IMR-90 (cell line): Measurements from ENCODE around the gene MET. TPM values are rescaled to one million over a fixed set of nuclear protein-coding genes. Genes with fewer than 3 reads are reported as not detected.

Experiments used
- ATAC-seq: fragments of 200-7000 bp; cut with Tn5 transposase; 2 replicates; pipeline ENCODE4 v1.9.1; 2020; ENCODE audit warnings: low read depth, mild to moderate bottlenecking, moderate library complexity
- BruUV-seq: library from RNA; stranded (reverse); fragments of 400-500 nt; replicated peaks from 2 replicates; lab custom pipeline; 2021; lab: Mats Ljungman, UMichigan
- CTCF ChIA-PET: fragments of 300-600 bp; formaldehyde crosslinking; extraction: SDS; loops from one replicate; lab custom pipeline; 2021; ENCODE audit warnings: antibody characterized with exemption; lab: Yijun Ruan, JAX
- POLR2A ChIA-PET: fragments of 300-600 bp; sonication (Branson Sonifier 250); formaldehyde crosslinking; loops from one replicate; lab custom pipeline; 2022; ENCODE audit warnings: antibody characterized with exemption; ENCODE audit not compliant: unreplicated experiment; lab: Charles Lee
- DNase-seq: peaks from one replicate; pipeline ENCODE4 v3.0.0; 2013
- H2AFZ ChIP-seq: replicated peaks from 2 replicates; pipeline ENCODE3; 2013; ENCODE audit warnings: low read length, mild to moderate bottlenecking; ENCODE audit not compliant: poor library complexity
- H2AK5ac ChIP-seq: 2 replicates; pipeline ENCODE4 v1.6.1; 2013; ENCODE audit warnings: low read depth, low read length, inconsistent platforms
- H2AK9ac ChIP-seq: replicated peaks from 2 replicates; pipeline ENCODE3; 2013; ENCODE audit warnings: mild to moderate bottlenecking, low read depth, low read length, moderate library complexity; ENCODE audit not compliant: poor library complexity
- H2BK120ac ChIP-seq: 2 replicates; pipeline ENCODE4 v1.6.1; 2013; ENCODE audit warnings: low read depth, low read length, inconsistent platforms
- H2BK15ac ChIP-seq: 3 replicates; pipeline ENCODE4 v1.6.1; 2013; ENCODE audit warnings: low read depth, low read length, inconsistent platforms
- H2BK20ac ChIP-seq: 2 replicates; pipeline ENCODE4 v1.6.1; 2013; ENCODE audit warnings: low read depth, mild to moderate bottlenecking, inconsistent platforms, low read length, moderate library complexity
- H2BK5ac ChIP-seq: 2 replicates; pipeline ENCODE4 v1.6.1; 2013; ENCODE audit warnings: mild to moderate bottlenecking, low read depth, low read length, inconsistent platforms; ENCODE audit not compliant: poor library complexity, severe bottlenecking
- H3K14ac ChIP-seq: replicated peaks from 2 replicates; pipeline ENCODE4 v1.6.1; 2013; ENCODE audit warnings: low read depth, low read length, inconsistent platforms
- H3K18ac ChIP-seq: 2 replicates; pipeline ENCODE4 v1.6.1; 2013; ENCODE audit warnings: low read depth, low read length, control low read depth
- H3K23ac ChIP-seq: 2 replicates; pipeline ENCODE4 v1.6.1; 2013; ENCODE audit warnings: low read depth, low read length, inconsistent platforms
- H3K27ac ChIP-seq: 2 replicates; pipeline ENCODE4 v1.5.1; 2013; ENCODE audit warnings: mild to moderate bottlenecking, control low read depth, low read length; ENCODE audit not compliant: insufficient read depth
- H3K27me3 ChIP-seq: 2 replicates; pipeline ENCODE4 v1.6.1; 2013; ENCODE audit warnings: low read length; ENCODE audit not compliant: control insufficient read depth, insufficient read depth
- H3K36me3 ChIP-seq: 2 replicates; pipeline ENCODE4 v1.6.1; 2013; ENCODE audit warnings: low read length, mixed read lengths; ENCODE audit not compliant: control insufficient read depth, insufficient read depth
- H3K4ac ChIP-seq: 2 replicates; pipeline ENCODE4 v1.6.1; 2013; ENCODE audit warnings: low read depth, low read length, inconsistent platforms
- H3K4me1 ChIP-seq: 2 replicates; pipeline ENCODE4 v1.6.1; 2013; ENCODE audit warnings: low read length, mixed read lengths; ENCODE audit not compliant: control insufficient read depth, insufficient read depth
- H3K4me2 ChIP-seq: 2 replicates; pipeline ENCODE4 v1.6.1; 2013; ENCODE audit warnings: low read depth, mild to moderate bottlenecking, control low read depth, low read length, moderate library complexity
- H3K4me3 ChIP-seq: 2 replicates; pipeline ENCODE4 v1.5.1; 2013; ENCODE audit warnings: low read depth, mild to moderate bottlenecking, control low read depth, low read length, moderate library complexity; ENCODE audit not compliant: insufficient read depth
- H3K56ac ChIP-seq: 2 replicates; pipeline ENCODE4 v1.6.1; 2013; ENCODE audit warnings: low read length, inconsistent platforms; ENCODE audit not compliant: insufficient read depth; ENCODE audit errors: extremely low read depth
- H3K79me1 ChIP-seq, 2 experiments: 2 replicates each; pipeline ENCODE4 v1.6.1; 2013; ENCODE audit warnings: low read length in 2 of 2, inconsistent platforms in 1 of 2, low read depth in 1 of 2
- H3K9ac ChIP-seq: 2 replicates; pipeline ENCODE4 v1.6.1; 2013; ENCODE audit warnings: low read depth, low read length, control low read depth
- H3K9me1 ChIP-seq: 2 replicates; pipeline ENCODE4 v1.6.1; 2013; ENCODE audit warnings: low read length, inconsistent platforms; ENCODE audit not compliant: insufficient read depth
- H3K9me3 ChIP-seq: 2 replicates; pipeline ENCODE4 v1.6.1; 2013; ENCODE audit warnings: low read length; ENCODE audit not compliant: control insufficient read depth, insufficient read depth
- H4K20me1 ChIP-seq: 2 replicates; pipeline ENCODE4 v1.6.1; 2013; ENCODE audit warnings: low read length, inconsistent platforms; ENCODE audit not compliant: insufficient read depth
- H4K5ac ChIP-seq: 2 replicates; pipeline ENCODE4 v1.6.1; 2013; ENCODE audit warnings: mild to moderate bottlenecking, low read depth, low read length, control low read depth
- H4K8ac ChIP-seq, 2 experiments: 2 replicates each; pipeline ENCODE4 v1.6.1; 2013; ENCODE audit warnings: low read depth in 2 of 2, low read length in 2 of 2, control low read depth in 1 of 2, inconsistent platforms in 1 of 2
- H4K91ac ChIP-seq: 2 replicates; pipeline ENCODE4 v1.6.1; 2013; ENCODE audit warnings: low read depth, low read length, inconsistent platforms; ENCODE audit not compliant: insufficient read depth
- BHLHE40 ChIP-seq: fragments of 150-350 bp; IDR thresholded peaks from 2 replicates; pipeline ENCODE4 v1.6.1; 2016; ENCODE audit warnings: mild to moderate bottlenecking, low read depth, low read length
- CEBPB ChIP-seq: IDR thresholded peaks from 2 replicates; pipeline ENCODE4 v1.6.1; 2012; ENCODE audit warnings: low read depth, low read length, improper control_type of control experiment
- CHD1 ChIP-seq: IDR thresholded peaks from 2 replicates; pipeline ENCODE4 v1.6.1; 2012; ENCODE audit warnings: low read depth, low read length, improper control_type of control experiment
- FOS ChIP-seq: fragments of 150-350 bp; IDR thresholded peaks from 2 replicates; pipeline ENCODE4 v1.6.1; 2016; ENCODE audit warnings: low read depth, low read length
- MAFK ChIP-seq: IDR thresholded peaks from 2 replicates; pipeline ENCODE4 v1.6.1; 2012; ENCODE audit warnings: low read depth, low read length, improper control_type of control experiment
- MXI1 ChIP-seq: IDR thresholded peaks from 2 replicates; pipeline ENCODE4 v1.6.1; 2012; ENCODE audit warnings: low read depth, mild to moderate bottlenecking, low read length, moderate library complexity, borderline replicate concordance
- NFE2L2 ChIP-seq: fragments of 150-350 bp; IDR thresholded peaks from 2 replicates; pipeline ENCODE4 v1.6.1; 2016; ENCODE audit warnings: low read depth, mild to moderate bottlenecking, low read length
- POLR2A ChIP-seq: IDR thresholded peaks from 2 replicates; pipeline ENCODE4 v1.6.1; 2012; ENCODE audit warnings: mild to moderate bottlenecking, low read depth, low read length
- RAD21 ChIP-seq: IDR thresholded peaks from 2 replicates; pipeline ENCODE4 v1.6.1; 2012; ENCODE audit warnings: low read length, improper control_type of control experiment
- RCOR1 ChIP-seq: IDR thresholded peaks from 2 replicates; pipeline ENCODE4 v1.6.1; 2012; ENCODE audit warnings: mild to moderate bottlenecking, low read length, improper control_type of control experiment; ENCODE audit not compliant: insufficient replicate concordance
- RFX5 ChIP-seq: IDR thresholded peaks from 2 replicates; pipeline ENCODE4 v1.8.0; 2012; ENCODE audit warnings: low read depth, mild to moderate bottlenecking, low read length, moderate library complexity
- SMC3 ChIP-seq: fragments of 150-350 bp; IDR thresholded peaks from 2 replicates; pipeline ENCODE4 v1.6.1; 2016; ENCODE audit warnings: low read depth, mild to moderate bottlenecking, antibody characterized with exemption, low read length, moderate library complexity
- WGBS, 2 experiments: methylation state at CpG; one replicate each; pipeline versions ENCODE4 v1.1.5 to v1.1.7; 2013; ENCODE audit warnings: missing lambda C conversion rate in 2 of 2; ENCODE audit not compliant: insufficient read length in 1 of 2; ENCODE audit errors: extremely low coverage in 2 of 2; 5-methylcytosine and 5-hydroxymethylcytosine counted together
- dilution Hi-C: fragments of 300-500 bp; cut with HindIII; formaldehyde crosslinking; loops from one replicate; pipeline ENCODE4 v1.14.3; 2018; ENCODE audit warnings: low sequenced_read_pairs; ENCODE audit not compliant: unreplicated experiment
- in situ Hi-C: fragments of 300-500 bp; cut with MboI; formaldehyde crosslinking; loops from 3 replicates; pipeline ENCODE4 v1.14.3; 2019; ENCODE audit warnings: low sequenced_read_pairs, inconsistent platforms, mixed read lengths
- intact Hi-C: fragments of 100-400 bp; cut with micrococcal nuclease; formaldehyde crosslinking; loops from 2 replicates; pipeline ENCODE4 v1.10.0; 2022
- polyA plus RNA-seq, 3 experiments: library from polyadenylated mRNA; depleted of rRNA; stranded (reverse); fragments of >200 nt; gene quantifications; 2 replicates each; pipeline ENCODE4 v1.2.3, GENCODE V29; 2012; ENCODE audit warnings: low replicate concordance in 1 of 3
- total RNA-seq: library from RNA; depleted of rRNA; stranded (reverse); fragments of >200 nt; gene quantifications from 2 replicates; pipeline ENCODE4 v1.2.3, GENCODE V29; 2012
- TF ChIP-seq, protein P1 (sequence below): conservative IDR thresholded peaks from 2 replicates; pipeline ENCODE4 v1.5.1; 2012; ENCODE audit warnings: mild to moderate bottlenecking, low read depth, low read length, improper control_type of control experiment
- TF ChIP-seq, protein P2 (sequence below): fragments of 150-350 bp; IDR thresholded peaks from 2 replicates; pipeline ENCODE4 v1.6.1; 2017; ENCODE audit warnings: mild to moderate bottlenecking, antibody characterized with exemption, low read length, low read depth
- TF ChIP-seq, protein P3 (sequence below): fragments of 150-350 bp; IDR thresholded peaks from 2 replicates; pipeline ENCODE4 v1.6.1; 2016; ENCODE audit warnings: low read depth, mild to moderate bottlenecking, low read length, moderate library complexity, borderline replicate concordance

MET gene
- total and polyA plus RNA-seq, 2 of the 4 experiments (the other 2 are of a cell fraction), result 15.0 to 84.6 TPM

DNA sequence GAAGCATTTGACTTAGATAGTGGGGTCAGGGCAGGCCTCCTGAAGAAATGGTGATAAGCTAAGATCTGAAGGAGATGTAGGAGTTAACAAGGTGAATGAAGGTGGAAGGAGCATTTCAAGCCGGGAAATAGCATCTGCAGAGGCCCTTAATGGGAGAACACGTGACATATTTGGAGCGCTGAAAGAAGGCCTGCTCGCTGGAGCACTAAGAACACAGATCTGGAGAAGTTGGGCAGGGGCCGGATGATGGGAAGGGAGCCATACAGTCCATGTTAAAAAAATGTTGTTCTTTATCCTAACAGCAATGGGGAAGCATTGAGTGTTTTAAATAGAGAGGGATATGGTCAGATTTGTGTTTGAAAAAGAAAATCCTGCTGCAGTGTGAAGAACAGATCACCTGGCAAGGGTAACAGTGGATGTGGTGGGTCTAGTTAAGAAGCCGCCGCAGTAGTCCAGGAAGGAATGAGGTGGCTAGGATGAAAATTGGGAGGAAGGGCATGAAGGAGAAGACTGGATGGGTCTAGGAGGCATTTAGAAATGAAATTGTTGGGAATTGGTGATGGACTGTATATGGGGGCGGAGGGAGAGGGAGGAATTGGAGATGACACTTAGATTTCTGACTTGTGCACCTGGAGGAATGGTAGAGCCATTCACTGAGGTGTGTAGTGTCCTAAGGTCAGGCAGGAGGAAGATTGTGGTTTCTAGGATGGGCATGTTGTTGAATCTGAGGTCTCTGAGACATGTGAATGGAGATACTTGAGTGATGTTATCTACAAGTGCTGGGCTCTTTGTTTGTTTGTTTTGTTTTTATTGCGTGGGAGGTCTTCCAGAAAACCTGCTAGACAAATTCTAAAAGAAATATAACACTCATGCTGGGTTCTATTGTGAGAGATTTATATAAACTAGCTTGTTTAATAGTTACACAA is 58.4 kb downstream of the MET start:
- Histone ChIP-seq H2BK120ac (no peak overlapping the region), H2BK5ac (no peak overlapping the region), H3K18ac (no peak overlapping the region), H4K8ac (no peak overlapping the region), H3K9me1 (peaks cover 5% of the 10 kb centered on the region; the same call in 1 of the 2 replicates), H2AK5ac (no peak overlapping the region), H4K20me1 (no peaks in the 10 kb centered on the region), H3K4ac (no peak overlapping the region), H3K23ac (no peak overlapping the region), H4K5ac (no peak overlapping the region), H2BK15ac (no peak overlapping the region), H4K91ac (no peak overlapping the region), H3K27me3 (no peaks in the 10 kb centered on the region), H3K27ac (no peak overlapping the region), H3K56ac (no peak overlapping the region), H3K9ac (no peak overlapping the region), H3K4me3 (no peak overlapping the region), H2AFZ (no peak overlapping the region), H3K4me2 (no peak overlapping the region), H2AK9ac (no peak overlapping the region), H2BK20ac (no peak overlapping the region), H3K4me1 (peaks cover 9% of the 10 kb centered on the region), H3K9me3 (no peaks in the 10 kb centered on the region), H3K14ac (no peak overlapping the region), H3K79me1 (peaks cover 0 to 15% of the 10 kb centered on the region in 2 experiments; a peak in 3 of 4 replicates), H3K36me3 (no peaks in the 10 kb centered on the region)
- no TSS peak for BruUV-seq
- ChIA-PET CTCF (interaction anchor here (1.3 kb wide), 1 partner anchor 46 kb away, joined by 3 read pairs; no protein-coding TSS in a partner anchor), POLR2A (no interaction called here)
- in situ Hi-C loops (no loop called here), intact Hi-C loops (no loop called here), dilution Hi-C loops (no loop called here)
- WGBS, 2 experiments, result 93 to 100% methylated on average over 1 to 2 of the region's 9 CpGs
- ATAC-seq (no peak), DNase-seq (no peak)
- TF ChIP-seq SMC3, result no peak
- TF ChIP-seq FOS, result no peak
- no peak for TF ChIP-seq RCOR1
- TF ChIP-seq, protein P1, sequence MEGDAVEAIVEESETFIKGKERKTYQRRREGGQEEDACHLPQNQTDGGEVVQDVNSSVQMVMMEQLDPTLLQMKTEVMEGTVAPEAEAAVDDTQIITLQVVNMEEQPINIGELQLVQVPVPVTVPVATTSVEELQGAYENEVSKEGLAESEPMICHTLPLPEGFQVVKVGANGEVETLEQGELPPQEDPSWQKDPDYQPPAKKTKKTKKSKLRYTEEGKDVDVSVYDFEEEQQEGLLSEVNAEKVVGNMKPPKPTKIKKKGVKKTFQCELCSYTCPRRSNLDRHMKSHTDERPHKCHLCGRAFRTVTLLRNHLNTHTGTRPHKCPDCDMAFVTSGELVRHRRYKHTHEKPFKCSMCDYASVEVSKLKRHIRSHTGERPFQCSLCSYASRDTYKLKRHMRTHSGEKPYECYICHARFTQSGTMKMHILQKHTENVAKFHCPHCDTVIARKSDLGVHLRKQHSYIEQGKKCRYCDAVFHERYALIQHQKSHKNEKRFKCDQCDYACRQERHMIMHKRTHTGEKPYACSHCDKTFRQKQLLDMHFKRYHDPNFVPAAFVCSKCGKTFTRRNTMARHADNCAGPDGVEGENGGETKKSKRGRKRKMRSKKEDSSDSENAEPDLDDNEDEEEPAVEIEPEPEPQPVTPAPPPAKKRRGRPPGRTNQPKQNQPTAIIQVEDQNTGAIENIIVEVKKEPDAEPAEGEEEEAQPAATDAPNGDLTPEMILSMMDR, result no peak
- TF ChIP-seq CHD1, result no peak
- TF ChIP-seq, protein P2, sequence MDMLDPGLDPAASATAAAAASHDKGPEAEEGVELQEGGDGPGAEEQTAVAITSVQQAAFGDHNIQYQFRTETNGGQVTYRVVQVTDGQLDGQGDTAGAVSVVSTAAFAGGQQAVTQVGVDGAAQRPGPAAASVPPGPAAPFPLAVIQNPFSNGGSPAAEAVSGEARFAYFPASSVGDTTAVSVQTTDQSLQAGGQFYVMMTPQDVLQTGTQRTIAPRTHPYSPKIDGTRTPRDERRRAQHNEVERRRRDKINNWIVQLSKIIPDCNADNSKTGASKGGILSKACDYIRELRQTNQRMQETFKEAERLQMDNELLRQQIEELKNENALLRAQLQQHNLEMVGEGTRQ, result no peak
- no peak for TF ChIP-seq CEBPB
- TF ChIP-seq MAFK, result no peak
- TF ChIP-seq POLR2A, result no peak
- no peak for TF ChIP-seq NFE2L2
- TF ChIP-seq, protein P3, sequence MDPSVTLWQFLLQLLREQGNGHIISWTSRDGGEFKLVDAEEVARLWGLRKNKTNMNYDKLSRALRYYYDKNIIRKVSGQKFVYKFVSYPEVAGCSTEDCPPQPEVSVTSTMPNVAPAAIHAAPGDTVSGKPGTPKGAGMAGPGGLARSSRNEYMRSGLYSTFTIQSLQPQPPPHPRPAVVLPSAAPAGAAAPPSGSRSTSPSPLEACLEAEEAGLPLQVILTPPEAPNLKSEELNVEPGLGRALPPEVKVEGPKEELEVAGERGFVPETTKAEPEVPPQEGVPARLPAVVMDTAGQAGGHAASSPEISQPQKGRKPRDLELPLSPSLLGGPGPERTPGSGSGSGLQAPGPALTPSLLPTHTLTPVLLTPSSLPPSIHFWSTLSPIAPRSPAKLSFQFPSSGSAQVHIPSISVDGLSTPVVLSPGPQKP, result no peak
- TF ChIP-seq RAD21, result no peak
- TF ChIP-seq BHLHE40, result no peak
- TF ChIP-seq MXI1, result no peak
- TF ChIP-seq RFX5, result no peak
